HG03571 (cell line): Measurements from ENCODE around the gene COL8A1.
"Not testable (repeated sequence)": the region's sequence is repeated elsewhere in the genome, so short reads cannot be mapped to it uniquely, and the experiment has no call there.

Experiments used
- ATAC-seq: cut with Tn5 transposase; IDR thresholded peaks from one replicate; pipeline ENCODE4 v1.9.1; 2021; ENCODE audit not compliant: unreplicated experiment

The COL8A1 gene

GRCh38 chr3:99638167-99638948 is at the start of gene COL8A1:
Gene COL8A1, plus strand, starts transcription at chr3:99638594. Its CDS starts 152,089 bp downstream, at chr3:99790683.
- ATAC-seq = no peak

GRCh38 chr3:99589168-99589567 is 49.2 kb upstream of the COL8A1 start:
- ATAC-seq = not testable (repeated sequence)

- ATAC-seq = no peak
These were observed 38.5 kb upstream of the COL8A1 start for GRCh38 chr3:99599894-99600293.

GRCh38 chr3:99601515-99601914 is 36.9 kb upstream of the COL8A1 start:
- no peak for ATAC-seq

GRCh38 chr3:99602183-99602582 is 36.2 kb upstream of the COL8A1 start:
- no peak for ATAC-seq

GRCh38 chr3:99607151-99607550 is 31.2 kb upstream of the COL8A1 start:
- no peak for ATAC-seq

GRCh38 chr3:99614768-99615167 is 23.6 kb upstream of the COL8A1 start:
- no peak for ATAC-seq

- no peak for ATAC-seq
These were observed 18.2 kb upstream of the COL8A1 start for GRCh38 chr3:99620077-99620767.

- ATAC-seq = no peak
These were observed 17.4 kb upstream of the COL8A1 start for GRCh38 chr3:99620976-99621375.

GRCh38 chr3:99624496-99625236 is 13.7 kb upstream of the COL8A1 start:
- no peak for ATAC-seq

- ATAC-seq = no peak
These were observed 13.2 kb upstream of the COL8A1 start for GRCh38 chr3:99625237-99625622.

GRCh38 chr3:99625643-99626416 is 12.6 kb upstream of the COL8A1 start:
- ATAC-seq = no peak

- peak; percentile 54 for ATAC-seq
These were observed 12.0 kb upstream of the COL8A1 start for GRCh38 chr3:99626417-99626788.

- ATAC-seq = no peak
These were observed 11.2 kb upstream of the COL8A1 start for GRCh38 chr3:99627062-99627826.

GRCh38 chr3:99630815-99631214 is 7.6 kb upstream of the COL8A1 start:
- ATAC-seq = no peak

- ATAC-seq = peak; percentile 50
These were observed 4.4 kb upstream of the COL8A1 start for GRCh38 chr3:99633887-99634558.

- no peak for ATAC-seq
These were observed 3.5 kb upstream of the COL8A1 start for GRCh38 chr3:99634881-99635280.

- ATAC-seq = no peak
These were observed 3.0 kb upstream of the COL8A1 start for GRCh38 chr3:99635348-99635747.

GRCh38 chr3:99637016-99637367 is 1.4 kb upstream of the COL8A1 start:
- ATAC-seq = no peak
